ENCODE measurements around the gene MINK1.

The MINK1 gene

GRCh38 chr17:4833178-4833940 is at the start of gene MINK1:
TSS of gene MINK1 (plus strand) at chr17:4833340. CDS start at chr17:4833584, 244 bp downstream.
- Histone ChIP-seq H3K27me3 (ENCODE audit: insufficient read depth, low read length) (no peaks in the 10 kb centered on the region), H3K9ac (ENCODE audit: low read depth, low read length) (peak within 1 kb of the TSS; percentile 69; the same call in 1 of the 2 replicates), H3K4me1 (ENCODE audit: insufficient read depth, low read length) (no peaks in the 10 kb centered on the region; the same call in 1 of the 2 replicates), H3K9me3 (ENCODE audit: insufficient read depth, low read depth, low read length) (no peaks in the 10 kb centered on the region), H3K36me3 (ENCODE audit: insufficient read depth, low read depth, low read length) (peaks cover 4% of the 10 kb centered on the region; the same call in 1 of the 2 replicates), H3K27ac (ENCODE audit: low read length) (peak within 1 kb of the TSS; percentile 35), H3K4me3 (ENCODE audit: low read length) (peak within 1 kb of the TSS; percentile 75)

DNA sequence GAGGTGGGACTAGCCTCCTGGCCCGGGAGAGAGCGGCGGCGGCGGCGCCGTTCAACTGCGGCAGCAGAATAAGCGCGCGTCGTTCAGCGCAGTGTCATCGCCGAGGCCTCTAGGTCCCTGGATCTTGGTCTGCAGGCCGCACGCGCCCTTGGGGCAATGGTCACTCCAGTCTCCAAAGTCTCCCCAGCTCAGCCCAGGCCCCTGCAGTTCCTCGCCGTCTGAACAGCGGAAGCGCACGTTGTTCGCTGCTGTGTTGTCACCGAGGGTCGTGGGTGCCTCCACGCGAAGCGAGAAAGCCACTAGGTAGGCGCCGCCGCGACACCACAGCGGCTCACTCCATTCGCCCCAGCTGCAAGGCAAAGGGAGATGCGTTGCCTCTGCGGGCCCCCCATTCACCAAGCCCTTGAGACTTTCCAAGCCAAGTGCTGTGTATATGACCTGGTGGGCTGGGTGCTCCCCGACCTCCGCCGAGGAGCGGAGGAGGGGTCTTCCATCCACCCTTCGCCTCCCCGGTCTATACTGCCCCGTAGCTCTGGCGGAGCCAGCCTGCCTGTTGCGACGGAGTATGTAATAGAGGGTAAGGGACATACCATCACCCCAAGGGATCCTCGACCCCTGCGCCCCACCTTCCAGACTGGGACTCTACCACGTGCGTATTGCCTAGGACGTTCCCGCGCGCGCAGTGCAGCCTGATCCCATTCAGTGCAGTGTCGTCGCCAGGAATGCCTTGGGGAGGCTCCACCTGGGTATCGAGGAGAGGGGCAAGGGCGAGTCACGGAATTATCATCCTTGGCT is 47.6 kb upstream of the MINK1 start:
- peaks cover under 1% of the 10 kb centered on the region; the same call in 1 of the 2 replicates for H3K4me1 ChIP-seq (ENCODE audit: insufficient read depth, low read length)
- no peak overlapping the region for H3K9ac ChIP-seq (ENCODE audit: low read depth, low read length)
- H3K4me3 ChIP-seq (ENCODE audit: low read length): no peak overlapping the region
- H3K36me3 ChIP-seq (ENCODE audit: insufficient read depth, low read depth, low read length): no peaks in the 10 kb centered on the region
- no peaks in the 10 kb centered on the region for H3K9me3 ChIP-seq (ENCODE audit: insufficient read depth, low read depth, low read length)
- H3K27ac ChIP-seq (ENCODE audit: low read length): no peak overlapping the region
- peaks cover 63% of the 10 kb centered on the region for H3K27me3 ChIP-seq (ENCODE audit: insufficient read depth, low read length)

- Histone ChIP-seq H3K27ac (ENCODE audit: low read length) (no peak within 1 kb of the TSS), H3K9me3 (ENCODE audit: insufficient read depth, low read depth, low read length) (no peaks in the 10 kb centered on the region), H3K36me3 (ENCODE audit: insufficient read depth, low read depth, low read length) (no peaks in the 10 kb centered on the region), H3K9ac (ENCODE audit: low read depth, low read length) (no peak within 1 kb of the TSS), H3K4me1 (ENCODE audit: insufficient read depth, low read length) (peaks cover 3% of the 10 kb centered on the region; the same call in 1 of the 2 replicates), H3K4me3 (ENCODE audit: low read length) (no peak within 1 kb of the TSS), H3K27me3 (ENCODE audit: insufficient read depth, low read length) (peaks cover 69% of the 10 kb centered on the region)
Observed at GRCh38 chr17:4786106-4786511, 47.0 kb upstream of the MINK1 start, which contains the start of gene VMO1. TSS of gene VMO1 (minus strand) at chr17:4786364. CDS start at chr17:4786352, 12 bp downstream.

GRCh38 chr17:4786516-4786915 is 46.6 kb upstream of the MINK1 start:
- H3K4me3 ChIP-seq (ENCODE audit: low read length): no peak overlapping the region

GRCh38 chr17:4788159-4788806 is 44.9 kb upstream of the MINK1 start:
- no peaks in the 10 kb centered on the region for H3K36me3 ChIP-seq (ENCODE audit: insufficient read depth, low read depth, low read length)
- H3K9me3 ChIP-seq (ENCODE audit: insufficient read depth, low read depth, low read length): no peaks in the 10 kb centered on the region
- no peak overlapping the region for H3K9ac ChIP-seq (ENCODE audit: low read depth, low read length)
- H3K27me3 ChIP-seq (ENCODE audit: insufficient read depth, low read length): peaks cover 79% of the 10 kb centered on the region
- H3K4me1 ChIP-seq (ENCODE audit: insufficient read depth, low read length): peaks cover 3% of the 10 kb centered on the region; the same call in 1 of the 2 replicates
- peak overlapping the region; percentile 77 for H3K4me3 ChIP-seq (ENCODE audit: low read length)
- no peak overlapping the region for H3K27ac ChIP-seq (ENCODE audit: low read length)

More at GRCh38 chr17:4786516-4786915, 46.6 kb upstream of the MINK1 start:
- no peak overlapping the region for H3K9ac ChIP-seq (ENCODE audit: low read depth, low read length)
- H3K27me3 ChIP-seq (ENCODE audit: insufficient read depth, low read length): peaks cover 72% of the 10 kb centered on the region
- no peaks in the 10 kb centered on the region for H3K36me3 ChIP-seq (ENCODE audit: insufficient read depth, low read depth, low read length)
- no peaks in the 10 kb centered on the region for H3K9me3 ChIP-seq (ENCODE audit: insufficient read depth, low read depth, low read length)
- H3K4me1 ChIP-seq (ENCODE audit: insufficient read depth, low read length): peaks cover 3% of the 10 kb centered on the region; the same call in 1 of the 2 replicates
- no peak overlapping the region for H3K27ac ChIP-seq (ENCODE audit: low read length)

DNA sequence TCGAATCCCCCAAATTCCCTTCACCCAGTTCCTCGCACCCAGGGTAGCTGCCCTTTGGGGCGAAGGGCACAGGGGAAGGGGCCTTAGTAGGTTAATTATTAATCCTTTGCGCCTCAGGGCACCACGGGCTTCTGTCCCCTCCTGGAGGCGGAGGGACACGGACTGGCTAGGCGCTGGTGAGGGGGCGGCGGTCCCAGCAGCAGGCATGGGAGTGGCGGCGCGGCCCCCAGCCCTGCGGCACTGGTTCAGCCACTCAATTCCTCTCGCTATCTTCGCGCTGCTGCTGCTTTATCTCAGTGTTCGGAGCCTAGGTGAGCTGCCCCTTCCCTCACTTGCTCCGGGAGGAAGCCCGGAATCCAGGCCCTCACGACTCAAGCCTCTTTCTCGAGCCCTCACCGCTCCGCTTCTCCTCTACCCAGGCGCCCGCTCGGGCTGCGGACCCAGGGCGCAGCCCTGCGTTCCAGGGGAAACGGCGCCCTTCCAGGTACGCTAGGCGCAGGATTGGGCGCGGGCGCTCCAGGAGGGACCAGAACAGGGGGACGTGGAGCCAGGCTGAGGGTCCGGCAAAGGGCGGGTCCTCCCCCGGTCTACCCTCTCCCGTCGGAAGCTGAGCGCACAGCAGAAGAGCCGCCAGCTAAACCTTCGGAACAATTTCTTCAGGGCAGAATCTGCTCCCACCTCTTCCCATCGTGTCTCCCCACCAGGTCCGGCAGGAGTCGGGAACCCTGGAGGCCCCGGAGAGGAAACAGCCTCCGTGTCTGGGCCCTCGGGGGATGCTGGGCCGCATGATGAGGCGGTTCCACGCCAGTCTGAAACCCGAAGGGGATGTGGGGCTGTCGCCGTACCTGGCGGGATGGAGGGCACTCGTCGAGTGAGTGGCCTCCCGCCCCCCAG is 44.1 kb upstream of the MINK1 start, which contains the start of gene GLTPD2:
Gene GLTPD2 (plus strand): TSS at position 158 of the 894 bp plus-strand sequence. CDS start 48 bp downstream, at position 206.
- Histone ChIP-seq H3K27ac (ENCODE audit: low read length) (no peak within 1 kb of the TSS), H3K36me3 (ENCODE audit: insufficient read depth, low read depth, low read length) (no peaks in the 10 kb centered on the region), H3K4me1 (ENCODE audit: insufficient read depth, low read length) (peaks cover 3% of the 10 kb centered on the region; the same call in 1 of the 2 replicates), H3K4me3 (ENCODE audit: low read length) (peak within 1 kb of the TSS; percentile 77), H3K27me3 (ENCODE audit: insufficient read depth, low read length) (peaks cover 74% of the 10 kb centered on the region), H3K9ac (ENCODE audit: low read depth, low read length) (peak within 1 kb of the TSS; percentile 56), H3K9me3 (ENCODE audit: insufficient read depth, low read depth, low read length) (no peaks in the 10 kb centered on the region)

DNA sequence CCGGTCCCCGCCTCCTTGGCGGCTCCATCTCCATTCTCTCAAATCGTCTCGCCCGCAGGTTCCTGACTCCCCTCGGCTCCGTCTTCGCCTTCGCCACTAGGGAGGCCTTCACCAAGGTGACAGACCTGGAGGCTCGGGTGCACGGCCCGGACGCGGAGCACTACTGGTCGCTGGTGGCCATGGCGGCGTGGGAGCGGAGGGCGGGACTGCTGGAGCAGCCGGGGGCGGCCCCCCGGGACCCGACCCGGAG is 43.5 kb upstream of the MINK1 start:
- H3K9me3 ChIP-seq (ENCODE audit: insufficient read depth, low read depth, low read length): no peaks in the 10 kb centered on the region
- H3K27me3 ChIP-seq (ENCODE audit: insufficient read depth, low read length): peaks cover 74% of the 10 kb centered on the region
- no peak overlapping the region for H3K27ac ChIP-seq (ENCODE audit: low read length)
- H3K9ac ChIP-seq (ENCODE audit: low read depth, low read length): peak overlapping the region; percentile 56; the same call in 1 of the 2 replicates
- peaks cover 3% of the 10 kb centered on the region; the same call in 1 of the 2 replicates for H3K4me1 ChIP-seq (ENCODE audit: insufficient read depth, low read length)
- H3K4me3 ChIP-seq (ENCODE audit: low read length): peak overlapping the region; percentile 77
- no peaks in the 10 kb centered on the region for H3K36me3 ChIP-seq (ENCODE audit: insufficient read depth, low read depth, low read length)

- H3K4me3 ChIP-seq (ENCODE audit: low read length): peak overlapping the region; percentile 77
- H3K27ac ChIP-seq (ENCODE audit: low read length): no peak overlapping the region
- peaks cover 74% of the 10 kb centered on the region for H3K27me3 ChIP-seq (ENCODE audit: insufficient read depth, low read length)
- H3K36me3 ChIP-seq (ENCODE audit: insufficient read depth, low read depth, low read length): no peaks in the 10 kb centered on the region
- H3K9ac ChIP-seq (ENCODE audit: low read depth, low read length): peak overlapping the region; percentile 56; the same call in 1 of the 2 replicates
- no peaks in the 10 kb centered on the region for H3K9me3 ChIP-seq (ENCODE audit: insufficient read depth, low read depth, low read length)
- peaks cover 3% of the 10 kb centered on the region; the same call in 1 of the 2 replicates for H3K4me1 ChIP-seq (ENCODE audit: insufficient read depth, low read length)
Observed at GRCh38 chr17:4789951-4790704, 43.0 kb upstream of the MINK1 start.

DNA sequence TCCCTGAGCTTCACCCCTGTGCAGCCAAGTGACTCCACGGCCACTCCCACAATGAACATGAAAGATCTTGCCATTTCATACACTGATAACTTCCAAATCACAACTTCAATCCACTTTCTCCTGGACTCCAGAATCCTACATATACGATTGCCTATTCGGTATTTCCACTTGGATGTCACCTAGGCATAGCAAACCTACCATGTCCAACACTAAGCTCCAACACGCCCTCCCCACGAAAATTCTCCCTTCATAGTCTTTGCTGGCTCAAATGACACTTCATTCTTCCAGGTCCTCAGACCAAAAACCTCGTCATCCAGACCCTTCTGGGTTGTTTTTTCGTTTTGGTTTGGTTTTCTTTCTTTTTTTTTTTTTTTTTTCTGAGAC is 42.4 kb upstream of the MINK1 start:
- peaks cover 3% of the 10 kb centered on the region; the same call in 1 of the 2 replicates for H3K4me1 ChIP-seq (ENCODE audit: insufficient read depth, low read length)
- H3K9ac ChIP-seq (ENCODE audit: low read depth, low read length): peak overlapping the region; percentile 41; the same call in 1 of the 2 replicates
- no peaks in the 10 kb centered on the region for H3K36me3 ChIP-seq (ENCODE audit: insufficient read depth, low read depth, low read length)
- no peak overlapping the region for H3K27ac ChIP-seq (ENCODE audit: low read length)
- no peaks in the 10 kb centered on the region for H3K9me3 ChIP-seq (ENCODE audit: insufficient read depth, low read depth, low read length)
- H3K27me3 ChIP-seq (ENCODE audit: insufficient read depth, low read length): peaks cover 69% of the 10 kb centered on the region
- H3K4me3 ChIP-seq (ENCODE audit: low read length): peak overlapping the region; percentile 77

DNA sequence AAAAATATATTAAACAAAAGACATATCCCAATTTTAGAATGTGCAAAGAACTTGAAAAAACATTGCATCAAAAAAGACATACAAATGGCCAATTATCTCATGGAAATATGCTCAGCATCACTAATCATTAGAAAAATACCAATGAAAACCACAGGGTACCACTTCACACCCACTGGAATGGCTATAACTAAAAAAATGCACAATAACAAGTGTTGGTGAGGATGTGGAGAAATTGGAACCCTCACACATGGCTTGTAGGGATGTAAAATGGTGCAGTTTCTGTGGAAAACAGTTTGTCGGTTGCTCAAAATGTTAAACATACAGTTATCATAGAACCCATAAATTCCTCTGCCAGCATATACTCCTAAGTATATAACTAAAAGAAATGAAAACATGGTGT is 38.0 kb upstream of the MINK1 start:
- Histone ChIP-seq H3K36me3 (ENCODE audit: insufficient read depth, low read depth, low read length) (peaks cover 20% of the 10 kb centered on the region), H3K9me3 (ENCODE audit: insufficient read depth, low read depth, low read length) (no peaks in the 10 kb centered on the region), H3K27ac (ENCODE audit: low read length) (no peak overlapping the region), H3K4me3 (ENCODE audit: low read length) (no peak overlapping the region), H3K9ac (ENCODE audit: low read depth, low read length) (no peak overlapping the region), H3K27me3 (ENCODE audit: insufficient read depth, low read length) (peaks cover 25% of the 10 kb centered on the region), H3K4me1 (ENCODE audit: insufficient read depth, low read length) (0 out of 2 replicates have a peak, but pooled peaks cover 3% of the 10 kb centered on the region)
